HG03469 (cell line): ENCODE results near the gene IL20RA.
"Not testable (repeated sequence)": the region's sequence is repeated elsewhere in the genome, so short reads cannot be mapped to it uniquely, and the experiment has no call there.

Experiments used
- ATAC-seq: cut with Tn5 transposase; IDR thresholded peaks from one replicate; pipeline ENCODE4 v1.9.1; 2021; ENCODE audit warnings: mild to moderate bottlenecking, moderate library complexity, moderate number of reproducible peaks; ENCODE audit not compliant: unreplicated experiment

The IL20RA gene

GRCh38 chr6:136979206-136979605 lies 65.6 kb downstream of the IL20RA start:
- no peak for ATAC-seq

DNA sequence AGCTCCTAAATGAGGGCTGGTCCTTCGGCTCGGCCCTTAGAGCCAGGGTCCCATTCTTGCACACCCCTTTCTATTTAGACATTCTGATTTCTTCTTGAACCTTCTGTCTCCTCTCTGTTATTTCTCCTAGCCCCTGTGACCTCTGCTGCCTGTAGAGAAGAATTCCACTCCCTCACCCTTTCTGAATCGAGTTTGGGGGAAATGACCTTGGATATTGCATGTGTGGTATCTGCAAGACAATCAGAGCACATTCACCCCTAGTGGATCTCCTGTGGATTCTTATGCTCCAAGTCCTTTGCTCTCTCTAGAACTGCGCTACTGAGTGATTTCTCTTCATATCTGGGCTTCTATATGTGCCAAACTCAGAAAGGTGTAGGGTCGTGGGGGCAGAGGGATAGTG lies 67.7 kb downstream of the IL20RA start:
- ATAC-seq: no peak

GRCh38 chr6:136975089-136975715 lies 69.6 kb downstream of the IL20RA start:
- ATAC-seq: no peak

GRCh38 chr6:136973781-136974180 lies 71.0 kb downstream of the IL20RA start:
- ATAC-seq: not testable (repeated sequence)

- no peak for ATAC-seq
These were observed 73.2 kb downstream of the IL20RA start for GRCh38 chr6:136971609-136972008.

- no peak for ATAC-seq
These were observed 74.8 kb downstream of the IL20RA start for GRCh38 chr6:136969930-136970329.

DNA sequence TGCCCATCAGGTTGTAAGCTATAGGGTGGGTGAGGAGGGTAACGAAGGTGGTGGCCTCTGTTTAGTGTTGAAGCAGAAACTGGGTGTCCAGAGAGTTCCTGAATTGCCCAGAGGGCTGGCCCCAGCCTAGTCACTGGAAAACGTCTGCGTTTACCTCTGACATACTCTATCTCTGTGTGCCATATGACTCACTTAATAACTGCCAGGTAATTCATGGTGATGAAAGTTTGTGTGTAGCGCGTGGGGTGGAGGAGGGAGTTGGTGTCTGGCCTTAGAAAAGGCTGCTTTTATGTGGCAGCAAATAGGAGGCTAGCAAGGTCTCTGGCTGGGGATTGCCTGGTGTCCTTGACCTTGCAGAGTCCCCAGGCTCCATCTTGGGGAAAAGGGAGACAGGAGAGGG lies 75.3 kb downstream of the IL20RA start:
- ATAC-seq: no peak

DNA sequence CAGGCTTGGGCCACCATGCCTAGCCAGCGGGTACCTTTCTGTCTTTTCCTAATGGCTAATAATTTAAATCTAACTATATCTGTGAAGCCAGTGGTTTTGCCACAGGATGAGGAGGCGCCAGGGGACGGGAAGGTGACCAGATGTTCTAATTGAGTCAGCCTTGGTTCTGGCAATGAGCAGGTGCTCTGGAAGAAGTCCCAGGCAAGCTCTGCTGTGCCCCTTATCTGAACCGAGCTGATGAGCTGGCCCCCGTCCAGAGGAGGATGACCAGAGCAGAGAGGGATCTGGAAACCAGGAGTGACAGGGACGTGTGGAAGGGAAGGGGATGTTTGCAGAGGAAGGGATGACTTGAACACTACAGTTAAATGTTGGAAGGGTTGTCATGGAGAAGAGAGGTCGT lies 75.9 kb downstream of the IL20RA start:
- ATAC-seq: no peak

- peak; percentile 64 for ATAC-seq
These were observed 76.7 kb downstream of the IL20RA start for GRCh38 chr6:136967876-136968752.

GRCh38 chr6:136964398-136964797 lies 80.4 kb downstream of the IL20RA start:
- no peak for ATAC-seq

DNA sequence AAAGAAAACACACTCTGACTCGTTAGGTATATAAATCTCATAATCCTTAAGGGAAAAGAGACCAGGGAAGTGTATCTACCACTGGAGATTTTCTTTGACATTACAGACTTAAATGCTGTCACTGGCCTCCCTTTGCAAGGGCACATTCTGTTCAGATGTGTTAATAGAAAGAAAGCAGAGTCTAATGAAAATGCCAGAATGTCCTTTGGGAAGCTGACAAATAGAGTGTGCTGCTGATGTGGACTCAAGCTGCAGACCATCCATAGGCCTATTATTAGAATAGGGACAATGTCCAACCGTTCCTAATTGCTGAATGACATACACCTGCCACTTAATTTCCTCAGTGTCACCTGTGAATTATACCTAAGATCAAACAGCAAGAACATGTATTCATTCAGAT lies 81.5 kb downstream of the IL20RA start:
- no peak for ATAC-seq

GRCh38 chr6:136962661-136963060 lies 82.1 kb downstream of the IL20RA start:
- ATAC-seq: no peak

DNA sequence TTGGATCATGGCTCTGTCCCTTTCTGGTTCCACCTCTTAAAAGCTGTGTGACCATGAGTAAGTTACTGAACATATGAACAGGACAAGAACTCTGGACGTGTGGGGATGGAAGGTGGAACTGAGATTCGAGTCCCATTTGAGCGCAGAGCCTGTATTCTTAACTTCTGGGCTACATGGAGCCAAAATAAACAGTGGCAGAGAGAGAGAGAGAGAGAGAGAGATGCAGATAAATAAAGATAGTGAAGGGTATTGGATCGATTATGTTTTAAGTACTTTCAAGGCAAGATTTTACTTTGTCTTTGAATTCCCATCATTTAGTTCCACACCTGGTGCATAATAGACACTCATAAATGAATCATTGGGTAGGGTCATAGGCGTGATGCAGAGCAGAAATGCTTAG lies 82.9 kb downstream of the IL20RA start:
- ATAC-seq: no peak

DNA sequence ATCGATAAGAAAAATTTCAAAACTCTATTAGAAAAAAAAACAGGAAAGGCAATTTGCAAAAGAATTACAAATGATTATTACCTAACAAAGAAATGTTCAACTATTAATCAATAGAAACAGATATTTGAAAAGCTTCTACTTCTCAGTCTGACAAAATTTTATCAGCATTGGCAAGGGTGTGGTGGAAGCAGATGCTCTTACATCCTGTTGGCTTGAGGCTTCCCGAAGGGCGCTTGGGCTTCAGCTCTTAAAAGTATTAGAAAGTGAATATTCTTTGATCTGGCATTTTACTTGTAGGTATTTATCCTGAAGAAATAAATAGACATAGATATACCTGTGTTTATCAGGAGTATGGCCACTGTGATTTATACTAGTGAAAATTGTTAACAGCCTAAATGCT lies 84.0 kb downstream of the IL20RA start:
- ATAC-seq: no peak

- not testable (repeated sequence) for ATAC-seq
These were observed 84.8 kb downstream of the IL20RA start for GRCh38 chr6:136959935-136960334.

GRCh38 chr6:136959471-136959891 lies 85.3 kb downstream of the IL20RA start:
- ATAC-seq: no peak

DNA sequence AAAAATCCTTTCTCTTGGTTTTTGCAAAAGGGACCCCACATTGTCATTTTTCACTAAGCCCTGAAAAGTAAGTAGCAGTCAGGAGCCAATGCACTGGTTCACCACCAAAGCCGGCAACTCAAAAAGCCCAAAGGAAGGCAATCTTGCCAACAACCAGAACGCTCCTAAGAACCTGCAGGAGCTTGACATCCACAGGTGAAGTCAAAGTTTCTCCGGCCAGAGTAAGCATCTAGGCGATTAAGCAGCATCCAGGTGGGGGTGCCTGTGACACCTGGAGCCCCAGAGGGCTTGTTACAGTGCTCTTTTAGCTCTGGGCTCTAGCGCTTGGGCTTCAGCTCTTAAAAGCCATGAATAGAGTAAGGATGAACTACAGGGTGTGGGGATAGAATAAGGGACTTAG lies 86.6 kb downstream of the IL20RA start:
- ATAC-seq: no peak

DNA sequence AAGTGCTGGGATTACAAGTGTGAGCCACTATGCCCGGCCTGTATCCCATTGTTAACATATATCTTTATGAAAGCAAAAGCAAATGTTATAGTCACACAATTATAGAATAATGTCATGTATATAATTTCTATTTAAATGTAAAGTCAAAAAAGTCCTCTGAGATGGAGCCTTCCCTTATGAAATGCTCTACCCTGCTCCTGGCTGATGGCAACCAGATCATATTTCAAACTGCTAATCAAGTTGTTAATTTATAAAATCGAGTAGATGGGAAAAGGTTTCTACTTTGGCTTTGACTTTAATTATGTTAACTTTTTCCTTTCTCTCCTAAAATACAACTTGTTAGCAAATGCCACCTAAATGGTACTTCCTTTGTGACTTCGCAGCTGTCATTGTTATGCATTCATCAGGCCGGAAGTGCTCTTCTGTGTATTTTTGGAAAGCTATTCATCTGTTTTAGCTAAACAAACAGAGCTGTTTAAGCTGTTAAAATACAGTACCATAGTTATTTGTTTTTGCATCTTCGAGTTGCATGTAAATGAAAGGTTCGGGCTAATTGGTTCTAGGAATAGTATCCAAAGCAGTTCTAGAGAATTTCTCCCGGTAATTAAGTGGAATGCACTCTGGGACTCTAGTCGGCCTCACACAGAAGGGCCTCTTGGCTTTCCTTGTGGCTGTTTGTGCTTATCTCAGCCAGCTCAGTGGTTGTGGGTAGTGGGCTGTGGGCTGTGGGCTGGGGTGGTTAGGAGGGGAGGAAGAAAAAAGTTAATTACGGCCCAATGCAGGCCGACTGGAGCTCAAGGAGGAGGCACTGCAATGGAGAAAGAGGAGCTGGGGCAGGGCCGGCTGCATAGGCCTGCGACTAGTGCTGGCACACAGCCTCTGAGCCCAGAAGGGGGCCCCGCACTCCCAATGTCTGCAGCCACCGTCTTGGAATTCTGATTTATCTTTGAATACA lies 87.9 kb downstream of the IL20RA start:
- no peak for ATAC-seq

- no peak for ATAC-seq
These were observed 89.6 kb downstream of the IL20RA start for GRCh38 chr6:136955123-136955522.

DNA sequence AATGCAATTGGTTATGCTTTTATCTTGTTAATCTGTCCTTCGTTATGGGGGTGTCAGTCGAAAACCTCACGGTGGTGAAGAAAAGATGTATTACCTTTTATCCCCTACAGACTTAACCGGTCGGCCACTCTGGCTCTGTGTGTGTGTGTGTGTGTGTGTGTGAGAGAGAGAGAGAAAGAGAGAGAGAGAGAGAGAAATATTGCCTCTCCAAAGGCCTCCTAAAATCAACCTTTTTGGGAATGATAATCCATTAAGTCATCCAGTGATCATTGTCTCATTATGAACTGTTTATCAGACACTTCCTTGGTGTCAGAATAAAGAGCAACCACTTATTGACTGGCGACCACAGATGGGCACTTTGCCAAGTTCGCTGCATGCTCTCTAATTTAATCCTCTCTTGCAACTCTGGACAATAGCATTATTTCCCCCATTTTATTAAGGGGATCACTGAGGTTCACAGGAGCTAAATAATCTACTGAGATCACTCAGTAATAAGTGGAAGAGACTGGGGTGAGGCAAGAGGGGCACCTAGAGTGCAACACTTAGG lies 92.0 kb downstream of the IL20RA start:
- ATAC-seq: no peak
